RWPE1 (cell line): ENCODE measurements around the gene PIK3AP1.
"Not testable (repeated sequence)": the region's sequence is repeated elsewhere in the genome, so short reads cannot be mapped to it uniquely, and the experiment has no call there.

Experiments used
- CTCF ChIA-PET: fragments of 350-600 bp; sonication (Branson Sonifier 250); formaldehyde crosslinking; extraction: SDS; loops from one replicate; lab custom pipeline; 2021; lab: Yijun Ruan, JAX
- POLR2A ChIA-PET: fragments of 400-600 bp; formaldehyde crosslinking; extraction: SDS; loops from one replicate; lab custom pipeline; 2020; ENCODE audit warnings: antibody characterized with exemption; ENCODE audit not compliant: low non-redundant PET; lab: Yijun Ruan, JAX
- DNase-seq: peaks from one replicate; pipeline ENCODE4 v3.0.0; 2012; ENCODE audit warnings: low spot score
- H3K27ac ChIP-seq: fragments of 450-650 bp; 2 replicates; pipeline ENCODE4 v1.5.1; 2017
- CTCF ChIP-seq: fragments of 450-650 bp; conservative IDR thresholded peaks from 2 replicates; pipeline ENCODE4 v1.5.1; 2017; ENCODE audit warnings: low read depth, mild to moderate bottlenecking

Gene PIK3AP1

GRCh38 chr10:96700374-96701099, 19.8 kb downstream of the PIK3AP1 start:
- H3K27ac ChIP-seq = no peak overlapping the region
- no peak for TF ChIP-seq CTCF
- DNase-seq = no peak
- POLR2A ChIA-PET = no interaction called here
- CTCF ChIA-PET = interaction anchor here (0.6 kb wide), 1 partner anchor 19 kb away, joined by 3 read pairs; no protein-coding TSS in a partner anchor

GRCh38 chr10:96699613-96700012, 20.7 kb downstream of the PIK3AP1 start:
- TF ChIP-seq CTCF = no peak
- POLR2A ChIA-PET = no interaction called here
- CTCF ChIA-PET = no interaction called here
- DNase-seq = no peak
- no peak overlapping the region for H3K27ac ChIP-seq

DNA sequence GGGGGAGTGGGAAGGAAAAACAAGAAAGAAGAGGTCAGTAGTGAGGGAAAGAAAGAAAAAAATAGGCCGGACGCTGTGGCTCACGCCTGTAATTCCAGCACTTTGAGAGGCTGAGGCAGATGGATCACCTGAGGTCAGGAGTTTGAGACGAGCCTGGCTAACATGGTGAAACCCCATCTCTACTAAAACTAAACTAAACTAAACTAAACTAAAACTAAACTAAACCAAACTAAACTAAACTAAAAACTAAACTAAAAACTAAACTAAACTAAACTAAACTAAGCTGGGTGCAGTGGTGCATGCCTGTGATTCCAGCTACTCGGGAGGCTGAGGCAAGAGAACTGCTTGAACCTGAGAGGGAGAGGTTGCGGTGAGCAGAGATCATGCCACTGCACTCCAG, 22.0 kb downstream of the PIK3AP1 start:
- CTCF ChIA-PET = interaction anchor here (0.6 to 0.7 kb wide), 3 partner anchors 15 to 364 kb away, joined by 3 read pairs; no protein-coding TSS in a partner anchor
- DNase-seq, POLR2A ChIA-PET, H3K27ac ChIP-seq: not testable (repeated sequence)

- no peak for DNase-seq
- H3K27ac ChIP-seq = no peak overlapping the region
- ChIA-PET POLR2A (no interaction called here), CTCF (interaction anchor here (0.7 kb wide), 1 partner anchor 16 kb away, joined by 3 read pairs; no protein-coding TSS in a partner anchor)
- TF ChIP-seq CTCF = no peak
Observed at GRCh38 chr10:96697438-96697837, 22.9 kb downstream of the PIK3AP1 start.

GRCh38 chr10:96696845-96697425, 23.4 kb downstream of the PIK3AP1 start:
- CTCF ChIA-PET = interaction anchor here (0.6 kb wide), 1 partner anchor 423 kb away, joined by 3 read pairs; no protein-coding TSS in a partner anchor
- no peak for TF ChIP-seq CTCF
- POLR2A ChIA-PET = no interaction called here
- H3K27ac ChIP-seq = no peak overlapping the region
- no peak for DNase-seq

GRCh38 chr10:96695975-96696634, 24.2 kb downstream of the PIK3AP1 start:
- DNase-seq = no peak
- no peak overlapping the region for H3K27ac ChIP-seq
- POLR2A ChIA-PET = no interaction called here
- CTCF ChIA-PET = no interaction called here
- TF ChIP-seq CTCF = no peak

- no peak overlapping the region for H3K27ac ChIP-seq
- CTCF ChIA-PET = no interaction called here
Observed at GRCh38 chr10:96695366-96695765, 24.9 kb downstream of the PIK3AP1 start.

More at GRCh38 chr10:96695366-96695765, 24.9 kb downstream of the PIK3AP1 start:
- POLR2A ChIA-PET = no interaction called here
- no peak for TF ChIP-seq CTCF
- no peak for DNase-seq
